Effector CD8-positive, alpha-beta T cell (primary cell): ENCODE results near the gene ROPN1B.

Source experiments
- DNase-seq: peaks from one replicate; lab custom pipeline; 2025; lab: John Stamatoyannopoulos, UW

The ROPN1B gene

DNA sequence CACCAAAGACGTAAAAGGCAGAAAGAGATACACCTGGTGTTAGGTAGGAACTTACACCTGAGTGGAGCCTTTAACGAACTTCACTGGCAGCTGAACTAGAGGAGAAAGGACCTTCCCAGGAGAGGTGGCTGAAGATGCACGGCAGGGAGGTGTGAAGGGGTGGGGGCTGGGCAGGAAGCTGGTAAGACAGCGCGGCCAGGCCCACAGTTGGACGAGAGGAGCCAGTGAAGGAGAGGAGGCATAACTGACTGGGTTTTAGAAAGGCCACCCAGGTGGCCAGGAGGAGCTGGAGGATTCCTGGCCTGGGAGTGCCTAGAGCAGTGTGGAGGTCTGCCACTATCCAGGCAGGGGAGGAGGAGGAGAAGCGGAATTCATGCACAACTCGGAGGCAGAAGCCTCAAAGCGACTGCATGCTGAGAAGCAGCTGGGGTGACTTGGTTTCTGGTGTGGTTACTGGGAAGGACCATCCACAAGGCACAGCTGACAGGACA lies 63.0 kb downstream of the ROPN1B start:
- DNase-seq = no peak
